Measurements from ENCODE around the gene AFF3.

DNA sequence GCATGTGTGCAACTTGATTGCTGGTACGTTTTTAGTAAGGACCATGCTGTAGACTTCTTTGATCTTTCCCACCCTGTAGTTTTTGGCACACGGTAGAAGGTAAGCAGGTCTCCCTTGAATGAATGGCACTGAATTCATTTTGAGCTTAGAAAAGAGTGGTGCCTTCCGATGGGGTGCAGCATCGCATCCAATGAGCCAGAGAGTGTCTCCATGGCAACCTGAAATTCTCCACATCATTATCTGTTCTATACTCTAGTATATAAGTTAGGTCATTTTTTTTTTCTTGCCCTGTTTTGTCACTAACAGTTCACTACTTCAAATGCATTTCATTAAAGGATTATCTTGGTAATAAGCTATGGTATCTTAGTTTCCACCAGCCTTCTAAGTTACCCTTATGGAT lies 571.4 kb downstream of the AFF3 start:
- TF ChIP-seq, protein P1, sequence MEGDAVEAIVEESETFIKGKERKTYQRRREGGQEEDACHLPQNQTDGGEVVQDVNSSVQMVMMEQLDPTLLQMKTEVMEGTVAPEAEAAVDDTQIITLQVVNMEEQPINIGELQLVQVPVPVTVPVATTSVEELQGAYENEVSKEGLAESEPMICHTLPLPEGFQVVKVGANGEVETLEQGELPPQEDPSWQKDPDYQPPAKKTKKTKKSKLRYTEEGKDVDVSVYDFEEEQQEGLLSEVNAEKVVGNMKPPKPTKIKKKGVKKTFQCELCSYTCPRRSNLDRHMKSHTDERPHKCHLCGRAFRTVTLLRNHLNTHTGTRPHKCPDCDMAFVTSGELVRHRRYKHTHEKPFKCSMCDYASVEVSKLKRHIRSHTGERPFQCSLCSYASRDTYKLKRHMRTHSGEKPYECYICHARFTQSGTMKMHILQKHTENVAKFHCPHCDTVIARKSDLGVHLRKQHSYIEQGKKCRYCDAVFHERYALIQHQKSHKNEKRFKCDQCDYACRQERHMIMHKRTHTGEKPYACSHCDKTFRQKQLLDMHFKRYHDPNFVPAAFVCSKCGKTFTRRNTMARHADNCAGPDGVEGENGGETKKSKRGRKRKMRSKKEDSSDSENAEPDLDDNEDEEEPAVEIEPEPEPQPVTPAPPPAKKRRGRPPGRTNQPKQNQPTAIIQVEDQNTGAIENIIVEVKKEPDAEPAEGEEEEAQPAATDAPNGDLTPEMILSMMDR (IDR thresholded peaks at IDR 0.05; ENCODE audit: extremely low read depth in 1 of 2, insufficient read depth in 1 of 2, low read depth in 1 of 2, low read length in 2 of 2), result no peak
- no peak for TF ChIP-seq POLR2AphosphoS5 (IDR thresholded peaks at IDR 0.05; ENCODE audit: insufficient read depth, low read depth, low read length)
- TF ChIP-seq EZH2 (IDR thresholded peaks at IDR 0.05; ENCODE audit: borderline replicate concordance, low read depth, low read length, severe bottlenecking), result no peak
- TF ChIP-seq POLR2A (IDR thresholded peaks at IDR 0.05; ENCODE audit: low read depth, low read length), result no peak
- TF ChIP-seq JUN (IDR thresholded peaks at IDR 0.05; ENCODE audit: borderline replicate concordance, insufficient read depth, insufficient read length, low read depth), result no peak
- TF ChIP-seq, protein P2, sequence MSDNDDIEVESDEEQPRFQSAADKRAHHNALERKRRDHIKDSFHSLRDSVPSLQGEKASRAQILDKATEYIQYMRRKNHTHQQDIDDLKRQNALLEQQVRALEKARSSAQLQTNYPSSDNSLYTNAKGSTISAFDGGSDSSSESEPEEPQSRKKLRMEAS (IDR thresholded peaks at IDR 0.05; ENCODE audit: insufficient read depth, insufficient read length), result no peak
- no peak for TF ChIP-seq MYC (IDR thresholded peaks at IDR 0.05; ENCODE audit: low read depth, low read length)
